ENCODE data around the gene IFIT1.

The IFIT1 gene

DNA sequence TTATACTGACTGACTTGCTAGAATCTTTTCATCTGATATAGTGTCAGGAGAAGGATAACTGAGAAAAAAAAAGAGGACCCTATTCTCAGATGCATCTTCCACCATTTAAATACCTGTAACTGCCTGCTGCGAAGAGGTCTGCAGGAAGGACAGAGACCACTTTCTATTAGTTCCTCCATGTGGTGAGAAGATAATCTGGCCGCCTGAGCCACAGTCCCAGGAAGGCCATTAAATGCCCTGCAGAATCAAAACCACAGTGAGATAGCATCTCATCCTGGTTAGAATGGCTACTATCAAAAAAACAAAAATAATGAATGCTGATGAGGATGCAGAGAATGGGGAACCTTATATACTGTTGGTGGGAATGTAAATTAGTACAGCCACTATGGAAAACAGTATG is 34.4 kb upstream of the IFIT1 start:
- TF ChIP-seq, protein P1, sequence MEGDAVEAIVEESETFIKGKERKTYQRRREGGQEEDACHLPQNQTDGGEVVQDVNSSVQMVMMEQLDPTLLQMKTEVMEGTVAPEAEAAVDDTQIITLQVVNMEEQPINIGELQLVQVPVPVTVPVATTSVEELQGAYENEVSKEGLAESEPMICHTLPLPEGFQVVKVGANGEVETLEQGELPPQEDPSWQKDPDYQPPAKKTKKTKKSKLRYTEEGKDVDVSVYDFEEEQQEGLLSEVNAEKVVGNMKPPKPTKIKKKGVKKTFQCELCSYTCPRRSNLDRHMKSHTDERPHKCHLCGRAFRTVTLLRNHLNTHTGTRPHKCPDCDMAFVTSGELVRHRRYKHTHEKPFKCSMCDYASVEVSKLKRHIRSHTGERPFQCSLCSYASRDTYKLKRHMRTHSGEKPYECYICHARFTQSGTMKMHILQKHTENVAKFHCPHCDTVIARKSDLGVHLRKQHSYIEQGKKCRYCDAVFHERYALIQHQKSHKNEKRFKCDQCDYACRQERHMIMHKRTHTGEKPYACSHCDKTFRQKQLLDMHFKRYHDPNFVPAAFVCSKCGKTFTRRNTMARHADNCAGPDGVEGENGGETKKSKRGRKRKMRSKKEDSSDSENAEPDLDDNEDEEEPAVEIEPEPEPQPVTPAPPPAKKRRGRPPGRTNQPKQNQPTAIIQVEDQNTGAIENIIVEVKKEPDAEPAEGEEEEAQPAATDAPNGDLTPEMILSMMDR (IDR thresholded peaks at IDR 0.05), result no peak

DNA sequence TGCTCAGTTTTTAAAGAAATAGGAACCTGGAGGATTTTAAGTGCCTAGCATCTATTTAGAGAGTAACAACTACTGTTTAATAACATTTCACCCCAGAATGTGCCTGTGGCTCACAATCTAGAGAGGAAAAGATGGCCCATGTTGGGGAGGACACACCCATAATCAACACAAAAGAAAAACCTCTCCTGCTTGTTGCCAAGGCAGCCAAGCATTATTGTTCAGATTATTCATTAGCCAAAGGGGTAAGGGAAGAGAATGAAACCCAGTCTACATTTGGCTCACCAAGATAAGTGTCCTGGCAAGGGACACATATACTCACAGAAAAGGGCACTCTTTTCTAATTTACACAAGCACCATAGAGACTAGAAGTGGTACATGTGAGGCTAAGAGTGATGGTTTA is 32.3 kb upstream of the IFIT1 start:
- TF ChIP-seq, protein P1 (IDR thresholded peaks at IDR 0.05), result no peak

DNA sequence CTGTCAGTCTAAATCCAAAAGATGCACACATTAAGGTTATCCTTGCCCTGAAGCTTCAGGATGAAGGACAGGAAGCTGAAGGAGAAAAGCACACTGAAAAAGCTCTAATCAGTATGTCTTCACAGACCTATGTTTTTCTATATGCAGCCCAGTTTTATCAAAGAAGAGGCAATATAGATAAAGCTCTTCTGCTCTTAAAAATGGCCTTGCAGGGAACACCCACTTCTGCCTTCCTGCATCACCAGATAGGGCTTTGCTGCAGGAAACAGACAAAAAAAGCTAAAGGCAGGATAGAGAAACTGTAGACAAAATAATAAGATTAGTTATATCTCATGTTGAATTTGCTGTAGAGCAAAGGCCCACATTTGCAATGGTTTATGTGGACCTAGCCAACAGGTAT is 29.5 kb upstream of the IFIT1 start:
- TF ChIP-seq, protein P1 (IDR thresholded peaks at IDR 0.05), result no peak

DNA sequence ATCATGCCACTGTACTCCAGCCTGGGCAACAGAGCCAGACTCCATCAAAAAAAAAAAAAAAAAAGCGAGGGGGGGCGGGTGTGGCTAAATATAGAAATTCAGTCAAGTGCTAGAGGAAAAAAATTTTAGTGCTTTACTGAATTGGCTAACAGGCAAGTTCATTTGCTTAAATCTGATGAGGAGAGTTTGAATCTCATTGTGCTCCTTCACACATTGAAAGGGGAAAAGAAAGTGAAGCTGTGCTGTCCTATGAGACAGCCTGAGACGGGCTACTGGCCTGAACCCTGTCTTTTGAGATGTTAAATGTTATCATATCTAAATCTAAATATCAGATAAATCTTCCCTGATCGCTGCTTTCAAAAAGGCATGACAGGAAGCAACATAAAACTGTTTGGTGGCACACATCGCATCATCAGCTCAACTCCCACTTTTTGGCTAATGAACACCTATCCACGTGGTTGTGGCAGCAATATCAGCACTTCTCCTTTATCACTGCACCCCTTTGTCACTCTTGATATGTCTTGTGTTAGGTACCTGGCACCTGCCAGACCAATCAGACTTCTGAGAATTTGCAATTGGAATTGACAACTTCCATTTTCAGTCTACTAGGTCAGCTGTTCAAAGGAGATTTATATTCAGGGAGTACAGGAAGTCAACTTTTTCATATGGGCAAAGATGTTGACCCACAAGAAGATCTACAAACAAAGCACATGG is 28.5 kb upstream of the IFIT1 start:
- TF ChIP-seq, protein P1 (IDR thresholded peaks at IDR 0.05), result no peak

DNA sequence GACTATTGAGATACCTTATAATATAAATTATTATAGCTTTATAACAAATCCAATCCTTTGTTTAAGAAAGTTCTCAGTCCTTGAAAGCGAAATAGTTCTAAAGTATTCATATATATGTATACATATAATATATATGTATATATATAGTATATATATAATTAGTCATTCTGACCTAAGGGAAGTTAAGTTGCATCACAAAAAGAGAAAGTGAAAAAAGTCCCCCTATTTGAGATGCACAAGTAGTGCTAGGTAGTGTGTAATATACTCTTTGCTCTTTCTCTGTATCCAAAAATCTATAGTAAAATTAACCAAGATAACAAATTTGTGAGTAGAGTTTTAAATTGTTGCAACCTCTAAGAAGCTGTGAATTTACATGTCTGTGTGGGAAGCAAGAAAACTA is 27.9 kb upstream of the IFIT1 start:
- TF ChIP-seq, protein P1 (IDR thresholded peaks at IDR 0.05), result no peak

DNA sequence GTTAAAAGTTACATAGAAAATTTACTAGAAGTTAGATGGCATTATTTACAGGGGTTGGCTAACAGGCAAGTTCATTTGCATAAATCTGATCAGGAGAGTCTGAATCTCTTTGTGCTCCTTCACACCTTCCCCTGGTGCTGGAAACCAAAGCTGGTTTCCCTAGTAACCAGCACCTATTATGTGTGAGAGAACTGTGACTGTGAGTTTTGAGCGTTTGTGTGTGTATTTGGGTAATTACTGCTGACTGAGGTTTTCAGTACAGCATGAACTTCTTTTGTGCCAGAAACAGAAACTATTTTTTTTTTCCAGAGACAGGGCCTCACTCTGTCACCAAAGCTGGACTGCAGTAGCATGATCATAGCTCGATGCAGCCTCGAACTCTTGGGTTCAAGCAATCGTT is 24.9 kb upstream of the IFIT1 start:
- TF ChIP-seq, protein P1 (IDR thresholded peaks at IDR 0.05), result no peak

DNA sequence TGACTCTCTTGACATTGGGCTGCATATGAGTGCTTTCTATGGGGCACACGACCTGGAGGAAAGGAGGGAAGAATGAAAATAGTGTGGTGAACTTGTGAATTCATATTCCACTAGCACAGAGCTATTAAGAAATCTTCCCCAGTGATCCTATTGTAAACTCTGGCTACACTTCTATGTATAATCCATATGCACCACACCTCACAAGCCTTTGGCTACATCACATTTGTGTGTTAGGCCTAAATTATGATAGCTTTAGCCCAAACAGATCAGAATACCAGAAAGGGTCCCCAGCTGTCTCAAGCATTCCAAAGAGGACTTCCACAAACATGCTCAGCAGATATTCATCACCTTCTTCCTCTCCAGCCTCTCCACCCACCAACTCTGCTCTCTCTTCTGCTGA is 24.3 kb upstream of the IFIT1 start:
- TF ChIP-seq, protein P1 (IDR thresholded peaks at IDR 0.05), result no peak
